Parathyroid adenoma (tissue), 2 donors: ENCODE data around the gene ARSJ.
"Not testable (repeated sequence)": the region's sequence is repeated elsewhere in the genome, so short reads cannot be mapped to it uniquely, and the experiment has no call there.

Experiments used
- H2AFZ ChIP-seq: fragments of 300-600 bp; sonication (generic); one replicate; pipeline ENCODE4 v1.7.0; 2017; ENCODE audit warnings: antibody characterized with exemption, mild to moderate bottlenecking
- H3K27ac ChIP-seq: fragments of 300-600 bp; sonication (generic); one replicate; pipeline ENCODE4 v1.7.0; 2017
- H3K27me3 ChIP-seq: fragments of 300-600 bp; sonication (generic); one replicate; pipeline ENCODE4 v1.7.0; 2017; ENCODE audit warnings: low read length; ENCODE audit not compliant: control insufficient read depth, insufficient read depth
- H3K36me3 ChIP-seq: fragments of 300-600 bp; sonication (generic); one replicate; pipeline ENCODE4 v1.7.0; 2017; ENCODE audit warnings: low read length; ENCODE audit not compliant: control insufficient read depth, insufficient read depth
- H3K4me1 ChIP-seq: fragments of 300-600 bp; sonication (generic); one replicate; pipeline ENCODE4 v1.7.0; 2017; ENCODE audit warnings: control low read depth
- H3K4me2 ChIP-seq: fragments of 300-600 bp; sonication (generic); one replicate; pipeline ENCODE4 v1.7.0; 2017; ENCODE audit warnings: low read length
- H3K4me3 ChIP-seq: fragments of 300-600 bp; sonication (generic); one replicate; pipeline ENCODE4 v1.7.0; 2017; ENCODE audit warnings: low read depth, low read length
- H3K79me2 ChIP-seq: fragments of 300-600 bp; sonication (generic); one replicate; pipeline ENCODE4 v1.7.0; 2017; ENCODE audit warnings: control low read depth
- H3K9ac ChIP-seq: fragments of 300-600 bp; sonication (generic); one replicate; pipeline ENCODE4 v1.7.0; 2017; ENCODE audit warnings: mild to moderate bottlenecking
- H3K9me3 ChIP-seq: fragments of 300-600 bp; sonication (generic); one replicate; pipeline ENCODE4 v1.7.0; 2017; ENCODE audit warnings: low read length; ENCODE audit not compliant: control insufficient read depth
- TF ChIP-seq, protein P1 (sequence below): fragments of 300-600 bp; sonication (generic); IDR thresholded peaks from one replicate; pipeline ENCODE4 v1.7.0; 2017; ENCODE audit warnings: antibody characterized with exemption, mild to moderate bottlenecking
- donor health status: primary hyperparathyroidism.

Gene ARSJ

DNA sequence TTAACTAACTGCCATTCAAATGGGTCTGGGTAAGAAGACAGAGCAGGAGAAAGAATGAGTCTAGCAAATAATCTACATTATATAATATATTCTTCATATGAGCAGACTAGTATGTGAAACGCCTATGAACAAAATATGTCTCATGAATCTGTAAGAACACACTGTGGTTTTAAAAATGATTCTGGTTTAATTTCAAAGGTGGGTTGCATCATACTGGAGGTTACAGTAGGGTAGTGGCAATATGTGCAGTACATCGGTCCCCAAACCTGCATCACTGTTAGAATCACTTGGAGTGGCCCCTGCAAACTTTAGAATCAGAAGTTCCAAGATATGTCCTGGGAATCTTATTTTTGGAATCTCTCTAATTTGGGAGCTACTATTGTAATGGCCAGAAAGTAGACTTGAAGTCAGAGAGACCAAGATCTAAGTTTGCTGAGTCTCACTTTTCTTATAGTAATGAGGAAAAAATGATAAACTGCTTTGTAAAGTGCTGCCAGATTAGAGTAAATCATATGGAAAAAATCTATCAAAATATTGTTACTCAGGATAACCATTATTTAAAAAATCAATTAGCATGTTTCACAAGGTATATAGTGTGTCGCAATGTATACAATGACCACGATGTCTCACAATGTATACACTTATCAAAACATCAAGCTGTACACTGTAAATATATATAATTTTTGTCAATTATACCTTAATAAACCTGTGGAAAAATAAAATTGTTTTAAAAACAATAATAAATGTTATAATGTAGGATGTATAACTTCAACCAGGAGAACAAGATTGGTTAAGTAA, 37.9 kb upstream of the ARSJ start:
- H2AFZ ChIP-seq = no peak overlapping the region
- no peak overlapping the region for H3K4me3 ChIP-seq
- no peaks in the 10 kb centered on the region for H3K79me2 ChIP-seq
- no peaks in the 10 kb centered on the region for H3K9me3 ChIP-seq
- no peaks in the 10 kb centered on the region for H3K27me3 ChIP-seq
- TF ChIP-seq, protein P1, sequence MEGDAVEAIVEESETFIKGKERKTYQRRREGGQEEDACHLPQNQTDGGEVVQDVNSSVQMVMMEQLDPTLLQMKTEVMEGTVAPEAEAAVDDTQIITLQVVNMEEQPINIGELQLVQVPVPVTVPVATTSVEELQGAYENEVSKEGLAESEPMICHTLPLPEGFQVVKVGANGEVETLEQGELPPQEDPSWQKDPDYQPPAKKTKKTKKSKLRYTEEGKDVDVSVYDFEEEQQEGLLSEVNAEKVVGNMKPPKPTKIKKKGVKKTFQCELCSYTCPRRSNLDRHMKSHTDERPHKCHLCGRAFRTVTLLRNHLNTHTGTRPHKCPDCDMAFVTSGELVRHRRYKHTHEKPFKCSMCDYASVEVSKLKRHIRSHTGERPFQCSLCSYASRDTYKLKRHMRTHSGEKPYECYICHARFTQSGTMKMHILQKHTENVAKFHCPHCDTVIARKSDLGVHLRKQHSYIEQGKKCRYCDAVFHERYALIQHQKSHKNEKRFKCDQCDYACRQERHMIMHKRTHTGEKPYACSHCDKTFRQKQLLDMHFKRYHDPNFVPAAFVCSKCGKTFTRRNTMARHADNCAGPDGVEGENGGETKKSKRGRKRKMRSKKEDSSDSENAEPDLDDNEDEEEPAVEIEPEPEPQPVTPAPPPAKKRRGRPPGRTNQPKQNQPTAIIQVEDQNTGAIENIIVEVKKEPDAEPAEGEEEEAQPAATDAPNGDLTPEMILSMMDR = no peak
- no peaks in the 10 kb centered on the region for H3K4me1 ChIP-seq
- no peak overlapping the region for H3K27ac ChIP-seq
- no peaks in the 10 kb centered on the region for H3K36me3 ChIP-seq
- no peak overlapping the region for H3K4me2 ChIP-seq
- H3K9ac ChIP-seq = no peak overlapping the region

DNA sequence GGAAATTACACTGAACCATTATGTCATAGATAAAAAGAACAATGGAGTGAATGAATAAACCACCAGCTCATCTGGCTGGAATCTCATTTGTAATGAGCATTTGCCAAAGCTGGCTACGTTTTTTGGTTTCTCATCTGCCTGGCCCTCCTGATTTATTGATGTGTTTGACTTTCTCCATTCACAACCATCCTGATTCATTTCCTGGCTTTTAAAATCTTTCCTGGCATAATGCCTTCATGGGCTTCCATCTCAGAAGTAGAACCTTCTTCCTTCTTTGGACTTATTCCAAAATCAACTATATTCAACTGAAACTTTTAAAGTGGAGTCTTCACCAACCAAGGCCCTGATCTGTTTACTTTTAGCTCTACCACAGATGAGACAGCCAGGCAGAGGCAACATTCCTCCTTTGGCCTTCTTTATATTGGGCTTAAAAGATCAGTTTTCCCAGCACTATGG, 36.0 kb upstream of the ARSJ start:
- H2AFZ ChIP-seq = no peak overlapping the region
- H3K9me3 ChIP-seq = no peaks in the 10 kb centered on the region
- no peak overlapping the region for H3K4me2 ChIP-seq
- TF ChIP-seq, protein P1 = no peak
- no peak overlapping the region for H3K27ac ChIP-seq
- no peak overlapping the region for H3K4me3 ChIP-seq
- H3K4me1 ChIP-seq = no peaks in the 10 kb centered on the region
- H3K9ac ChIP-seq = no peak overlapping the region
- no peaks in the 10 kb centered on the region for H3K79me2 ChIP-seq
- no peaks in the 10 kb centered on the region for H3K36me3 ChIP-seq
- H3K27me3 ChIP-seq = no peaks in the 10 kb centered on the region

DNA sequence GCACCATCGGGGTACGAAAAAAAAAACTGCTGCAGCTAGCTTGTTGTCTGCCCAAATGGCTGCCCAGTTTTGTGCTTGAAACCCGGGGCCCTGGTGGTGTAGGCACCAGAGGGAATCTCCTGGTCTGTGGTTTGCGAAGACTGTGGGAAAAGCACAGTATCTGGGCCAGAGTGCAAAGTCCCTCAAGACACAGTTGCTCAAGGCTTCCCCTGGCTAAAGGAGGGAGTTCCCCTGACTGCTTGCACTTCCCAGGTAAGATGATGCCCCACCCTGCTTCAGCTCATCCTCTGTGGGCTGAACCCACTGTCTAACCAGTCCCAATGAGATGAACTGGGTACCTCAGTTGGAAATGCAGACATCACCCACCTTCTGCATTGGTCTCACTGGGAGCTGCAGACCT, 33.8 kb upstream of the ARSJ start:
- H3K4me2 ChIP-seq, H3K9ac ChIP-seq, H2AFZ ChIP-seq, H3K79me2 ChIP-seq, H3K27ac ChIP-seq, H3K4me3 ChIP-seq, H3K27me3 ChIP-seq, H3K36me3 ChIP-seq, H3K4me1 ChIP-seq, H3K9me3 ChIP-seq: not testable (repeated sequence)

DNA sequence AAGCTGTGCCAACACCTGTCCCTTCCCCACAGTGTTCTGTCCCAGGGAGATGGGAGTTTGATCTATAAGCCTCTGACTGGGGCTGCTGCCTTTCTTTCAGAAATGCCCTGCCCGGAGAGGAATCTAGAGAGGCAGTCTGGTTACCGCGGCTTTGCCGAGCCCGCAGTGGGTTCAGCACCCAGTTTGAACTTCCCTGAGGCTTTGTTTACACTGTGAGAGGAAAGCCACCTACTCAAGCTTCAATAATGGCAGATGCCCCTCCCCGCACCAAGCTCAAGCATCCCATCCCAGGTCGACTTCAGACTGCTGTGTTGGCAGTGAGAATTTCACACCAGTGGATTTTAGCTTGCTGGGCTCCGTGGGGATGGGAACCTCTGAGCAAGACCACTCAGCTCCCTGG, 33.3 kb upstream of the ARSJ start:
- Histone ChIP-seq H2AFZ (no peak overlapping the region), H3K79me2 (no peaks in the 10 kb centered on the region)
- TF ChIP-seq, protein P1 = no peak

DNA sequence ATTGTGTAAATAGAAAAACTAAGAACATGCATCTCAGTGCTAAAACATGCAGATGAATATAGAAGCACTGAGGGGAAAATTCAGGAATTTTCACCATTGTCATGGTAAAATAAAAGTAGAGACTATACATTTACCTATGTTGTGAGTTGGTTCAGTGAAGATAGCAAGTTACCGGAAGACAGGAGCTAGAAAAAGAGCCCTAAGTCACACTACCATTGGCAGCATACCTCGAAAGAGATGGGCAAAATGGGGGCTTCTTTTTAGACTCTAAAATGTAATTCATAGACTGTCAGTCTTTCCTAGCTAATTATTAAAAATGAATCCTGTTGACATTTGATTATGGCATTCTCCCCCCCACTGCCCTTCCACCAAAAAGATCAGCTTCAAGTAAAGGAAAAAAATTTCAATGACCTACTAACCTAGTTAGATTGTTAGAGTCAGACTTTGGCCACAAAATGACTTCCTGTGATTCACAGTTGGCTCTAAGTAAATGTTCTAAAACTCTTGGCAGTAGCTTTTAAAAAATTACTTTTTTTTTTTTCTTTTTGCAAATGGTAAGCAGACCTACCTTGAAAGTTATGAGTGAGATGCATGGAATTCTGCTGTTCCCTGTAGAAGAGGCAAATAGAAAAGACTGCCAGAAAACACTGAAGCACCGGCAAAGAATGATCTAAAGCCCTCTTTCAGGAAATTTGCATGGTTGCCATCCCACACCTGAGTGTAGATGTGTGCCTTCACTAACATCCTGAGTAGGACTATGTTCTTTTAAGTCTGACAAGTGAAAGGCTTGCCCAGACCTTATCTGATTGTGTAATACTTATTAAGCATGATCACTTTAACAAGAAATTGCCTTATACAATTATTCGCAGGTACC, 26.4 kb upstream of the ARSJ start:
- H3K4me2 ChIP-seq = no peak overlapping the region
- TF ChIP-seq, protein P1 = no peak
- no peak overlapping the region for H3K4me3 ChIP-seq
- H3K9ac ChIP-seq = no peak overlapping the region
- H3K4me1 ChIP-seq = no peaks in the 10 kb centered on the region
- H2AFZ ChIP-seq = no peak overlapping the region
- H3K27ac ChIP-seq = no peak overlapping the region
- H3K27me3 ChIP-seq = no peaks in the 10 kb centered on the region
- H3K36me3 ChIP-seq = no peaks in the 10 kb centered on the region
- no peaks in the 10 kb centered on the region for H3K79me2 ChIP-seq
- H3K9me3 ChIP-seq = no peaks in the 10 kb centered on the region

More for the DNA sequence above, 33.3 kb upstream of the ARSJ start:
- no peak overlapping the region for H3K4me2 ChIP-seq
- H3K4me1 ChIP-seq = no peaks in the 10 kb centered on the region
- no peaks in the 10 kb centered on the region for H3K27me3 ChIP-seq
- H3K4me3 ChIP-seq = no peak overlapping the region
- H3K9me3 ChIP-seq = no peaks in the 10 kb centered on the region
- no peak overlapping the region for H3K9ac ChIP-seq
- no peaks in the 10 kb centered on the region for H3K36me3 ChIP-seq
- no peak overlapping the region for H3K27ac ChIP-seq

DNA sequence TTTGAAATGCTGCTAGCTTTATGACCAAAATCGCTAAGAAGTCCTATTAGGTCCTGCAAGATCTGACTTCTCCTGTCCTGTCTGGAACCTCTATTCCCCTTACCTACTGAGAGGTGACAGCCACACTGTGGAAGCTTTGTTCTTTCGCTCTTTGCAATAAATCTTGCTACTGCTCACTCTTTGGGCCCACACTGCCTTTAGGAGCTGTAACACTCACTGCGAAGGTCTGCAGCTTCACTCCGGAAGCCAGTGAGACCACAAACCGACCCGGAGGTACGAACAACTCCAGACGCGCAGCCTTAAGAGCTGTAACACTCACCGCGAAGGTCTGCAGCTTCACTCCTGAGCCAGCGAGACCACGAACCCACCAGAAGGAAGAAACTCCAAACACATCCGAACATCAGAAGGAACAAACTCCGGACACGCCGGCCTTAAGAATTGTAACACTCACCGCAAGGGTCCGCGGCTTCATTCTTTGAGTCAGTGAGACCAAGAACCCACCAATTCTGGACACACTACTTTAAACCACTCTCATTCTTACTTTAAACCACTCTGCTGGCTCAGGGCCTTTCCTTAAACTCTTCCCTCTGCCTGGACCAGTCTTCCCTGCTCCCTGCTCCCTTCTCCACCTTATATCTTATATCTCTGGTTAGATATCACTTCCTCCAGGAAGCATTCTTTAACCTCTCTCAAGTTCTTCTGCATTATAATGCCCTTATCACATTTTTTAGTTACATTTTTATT, 25.2 kb upstream of the ARSJ start:
- not testable (repeated sequence) for H3K9ac ChIP-seq, H3K27me3 ChIP-seq, H3K9me3 ChIP-seq, H3K27ac ChIP-seq, H2AFZ ChIP-seq, H3K79me2 ChIP-seq, H3K4me1 ChIP-seq, H3K4me3 ChIP-seq, H3K4me2 ChIP-seq, H3K36me3 ChIP-seq
